HG02943 (cell line): ENCODE measurements around the gene GNAI2.
A peak's percentile ranks its signal among the peaks of the same experiment; 100 is the strongest.

ENCODE experiments used
- ATAC-seq: cut with Tn5 transposase; IDR thresholded peaks from one replicate; pipeline ENCODE4 v1.9.1; 2021; ENCODE audit warnings: mild to moderate bottlenecking, low read depth, moderate library complexity; ENCODE audit not compliant: unreplicated experiment

The GNAI2 gene

GRCh38 chr3:50294492-50295403, 58.7 kb downstream of the GNAI2 start:
- no peak for ATAC-seq

DNA sequence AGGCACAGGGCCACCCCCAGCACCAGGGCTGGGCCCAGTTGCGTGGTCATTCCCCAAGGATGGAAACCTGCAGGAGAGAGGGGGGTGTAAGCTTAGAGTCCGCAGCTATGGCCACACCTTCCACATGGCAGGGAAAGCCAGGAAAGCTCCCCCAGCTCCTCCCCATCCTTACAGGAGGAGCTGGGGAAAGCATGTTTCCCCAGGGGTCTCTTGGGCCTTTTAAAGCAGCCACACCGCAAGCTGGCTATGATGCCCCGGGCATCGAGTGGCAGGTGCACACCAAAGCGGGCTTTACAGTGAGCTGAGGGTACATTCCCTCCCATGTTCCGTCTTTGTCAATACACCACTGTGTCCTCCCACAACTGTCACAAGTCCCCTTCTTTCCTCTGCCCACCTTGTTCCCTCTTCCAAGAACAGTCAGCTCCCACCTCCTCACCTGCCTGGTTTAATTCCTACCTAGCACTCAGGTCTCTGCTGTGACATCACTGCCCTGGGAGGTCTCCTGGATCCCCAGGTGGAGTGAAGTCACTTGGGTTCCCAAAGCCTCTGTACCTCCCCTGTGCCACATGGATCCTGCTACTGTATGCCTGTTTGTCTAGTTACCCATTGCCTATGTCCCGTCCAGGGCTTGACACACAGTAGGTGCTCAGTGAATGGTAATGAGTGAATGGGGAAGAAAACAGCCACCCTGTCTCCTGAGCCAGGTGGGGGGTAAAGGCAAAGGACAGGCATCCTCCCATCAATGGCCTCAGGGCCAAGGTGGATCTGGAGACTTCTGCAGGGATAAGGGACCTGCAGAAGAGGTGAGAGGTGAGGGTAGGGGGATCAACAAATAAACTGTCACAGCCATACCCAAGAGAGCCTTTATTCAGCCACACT, 59.8 kb downstream of the GNAI2 start:
- no peak for ATAC-seq

- ATAC-seq: no peak
Observed at GRCh38 chr3:50296721-50297383, 60.8 kb downstream of the GNAI2 start.

GRCh38 chr3:50297384-50297775, 61.4 kb downstream of the GNAI2 start:
- ATAC-seq: no peak

DNA sequence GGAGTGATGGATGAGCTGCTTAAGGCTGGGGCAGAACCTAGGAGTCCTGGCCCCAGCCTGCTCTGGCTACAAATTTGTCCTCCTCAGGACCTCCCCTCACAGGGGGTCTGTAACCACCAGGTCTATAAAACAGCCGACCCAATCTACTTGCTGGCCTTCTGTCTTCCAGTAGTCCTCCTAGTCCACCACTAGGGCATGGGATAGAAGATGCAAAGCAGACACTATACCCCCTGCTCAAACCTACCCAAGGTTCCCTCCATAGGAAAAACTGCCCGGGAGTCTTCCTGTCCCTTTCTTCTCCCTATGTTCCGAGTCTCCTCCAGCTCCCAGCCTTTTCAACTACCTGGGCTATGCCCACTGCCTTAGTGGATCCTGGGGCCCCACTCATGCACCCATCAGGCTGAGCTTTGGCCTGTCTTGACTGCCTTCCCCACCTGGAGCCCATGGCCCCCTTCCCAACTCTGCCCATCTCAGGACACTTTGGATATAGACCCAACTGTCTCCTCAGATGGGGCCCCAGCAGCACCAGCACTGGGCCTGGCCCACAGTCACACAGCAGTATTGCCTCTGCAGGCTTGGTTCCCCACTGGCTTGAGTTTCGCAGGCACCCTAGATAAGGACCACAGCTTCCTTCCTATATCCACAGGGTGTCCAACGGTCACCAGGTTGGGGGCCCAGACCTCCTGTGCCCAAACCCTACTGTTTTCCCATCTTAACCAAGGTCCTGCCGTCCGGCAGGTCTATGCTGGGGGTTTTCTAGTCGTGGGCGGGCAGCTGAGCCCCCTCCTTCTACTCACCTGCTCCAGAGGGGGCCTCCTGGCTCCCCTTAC, 62.1 kb downstream of the GNAI2 start:
- no peak for ATAC-seq

DNA sequence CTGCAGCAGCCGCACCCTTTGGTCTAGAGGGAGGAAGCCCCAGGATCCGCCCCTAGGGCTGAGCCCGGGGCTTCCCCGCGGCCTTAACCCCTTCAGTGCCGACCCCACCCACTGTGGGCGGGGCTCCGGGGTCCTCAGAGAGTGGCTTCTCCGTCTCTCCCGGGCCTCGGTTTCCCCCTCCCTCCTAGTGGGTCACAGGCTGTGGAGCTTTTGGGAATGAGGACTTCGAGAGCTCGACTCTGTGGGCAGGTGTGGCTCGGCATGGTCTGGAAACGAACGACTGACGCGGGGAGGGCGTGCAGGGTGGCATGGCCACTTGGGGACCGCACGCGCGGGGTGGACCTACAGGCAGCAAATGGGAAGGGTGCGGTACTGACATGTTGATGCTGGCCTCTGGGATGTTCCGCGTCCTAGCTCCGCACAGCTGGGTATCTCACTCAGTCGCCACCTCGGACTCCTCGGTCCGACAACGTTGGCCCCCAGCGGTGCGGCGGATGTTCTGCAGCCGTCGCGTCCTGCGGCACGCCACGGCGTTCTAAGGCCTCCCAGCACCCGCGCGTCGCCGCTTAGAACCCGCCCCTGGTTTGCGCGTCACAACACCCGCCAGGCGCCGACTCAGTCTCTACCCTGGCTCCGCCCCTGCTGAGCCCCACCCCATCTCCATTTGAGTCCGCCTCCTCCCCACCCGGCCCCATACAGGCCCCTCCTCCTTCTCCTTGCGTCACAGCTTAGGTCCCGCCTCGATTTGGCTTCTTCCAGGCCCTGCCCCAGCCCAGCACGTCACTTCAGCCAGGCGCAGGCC, 63.0 kb downstream of the GNAI2 start, which contains the start of the genes HYAL3 and NAA80:
HYAL3 (minus strand) TSS at position 570 of the 802 bp plus-strand sequence. CDS start 3,803 bp downstream, outside the sequence.
NAA80 (minus strand) TSS at position 570 of the 802 bp plus-strand sequence. CDS start 1,942 bp downstream, outside the sequence.
- peak; percentile 75 for ATAC-seq

- ATAC-seq: no peak
Observed at GRCh38 chr3:50299638-50299928, 63.6 kb downstream of the GNAI2 start.

- ATAC-seq: no peak
Observed at GRCh38 chr3:50299929-50300680, 64.1 kb downstream of the GNAI2 start.

GRCh38 chr3:50300681-50301254, 64.8 kb downstream of the GNAI2 start:
- ATAC-seq: no peak

GRCh38 chr3:50302095-50303012, 66.3 kb downstream of the GNAI2 start:
- ATAC-seq: no peak

- ATAC-seq: no peak
Observed at GRCh38 chr3:50303013-50303815, 67.2 kb downstream of the GNAI2 start, which contains the start of gene HYAL1. Gene HYAL1, minus strand, starts transcription at chr3:50303574. Its CDS starts 618 bp downstream, at chr3:50302956.

GRCh38 chr3:50304601-50305000, 68.6 kb downstream of the GNAI2 start:
- no peak for ATAC-seq
